ENCODE measurements around the gene GALNT16.

GALNT16 gene

GRCh38 chr14:69252851-69253250 lies 7.1 kb upstream of the GALNT16 start:
- 78% methylated on average over 3 of the region's 3 CpGs for WGBS (ENCODE audit: insufficient coverage)
- Histone ChIP-seq H3K27me3 (replicated peaks in 2 of 5; ENCODE audit: control insufficient read depth in 4 of 5, insufficient read depth in 5 of 5, low read length in 4 of 5) (peaks cover 1 to 33% (median 14%) of the 10 kb centered on the region in 5 experiments), H3K4me1 (ENCODE audit: control extremely low read depth in 1 of 4, control insufficient read depth in 4 of 4, insufficient read depth in 4 of 4, low read length in 3 of 4) (no peaks in the 10 kb centered on the region), H3K9me3 (ENCODE audit: control extremely low read depth in 1 of 5, control insufficient read depth in 4 of 5, insufficient read depth in 2 of 5, low read depth in 1 of 5, low read length in 4 of 5) (no peaks in the 10 kb centered on the region), H3K27ac (ENCODE audit: insufficient read depth in 1 of 2, low read depth in 1 of 2, low read length in 2 of 2, poor library complexity in 1 of 2, severe bottlenecking in 2 of 2) (no peak overlapping the region), H3K4me3 (ENCODE audit: control insufficient read depth in 1 of 7, extremely low read depth in 1 of 7, insufficient read depth in 4 of 7, low read depth in 2 of 7, low read length in 6 of 7) (no peak overlapping the region), H3K36me3 (ENCODE audit: control insufficient read depth in 4 of 4, insufficient read depth in 4 of 4, low read length in 3 of 4) (no peaks in the 10 kb centered on the region)
- ChIA-PET CTCF (interaction anchor here (1.8 kb wide), 1 partner anchor 8 kb away, joined by 6 read pairs; no protein-coding TSS in a partner anchor), POLR2A (no interaction called here)
- no peak for DNase-seq

- POLR2A ChIA-PET = no interaction called here
- peaks cover 0 to 23% (median 19%) of the 10 kb centered on the region in 4 experiments for H3K4me1 ChIP-seq (ENCODE audit: control extremely low read depth in 1 of 4, control insufficient read depth in 4 of 4, insufficient read depth in 4 of 4, low read length in 3 of 4)
Observed at GRCh38 chr14:69259168-69259526, 811 bp upstream of the GALNT16 start.

GRCh38 chr14:69260190-69260860 lies 367 bp downstream of the GALNT16 start:
- CTCF ChIA-PET = no interaction called here
- no peaks in the 10 kb centered on the region for H3K9me3 ChIP-seq (ENCODE audit: control extremely low read depth in 1 of 5, control insufficient read depth in 4 of 5, insufficient read depth in 2 of 5, low read depth in 1 of 5, low read length in 4 of 5)
- POLR2A ChIA-PET = no interaction called here
- H3K4me1 ChIP-seq (ENCODE audit: control extremely low read depth in 1 of 4, control insufficient read depth in 4 of 4, insufficient read depth in 4 of 4, low read length in 3 of 4) = peaks cover 0 to 23% (median 19%) of the 10 kb centered on the region in 4 experiments
- H3K27me3 ChIP-seq (replicated peaks in 2 of 5; ENCODE audit: control insufficient read depth in 4 of 5, insufficient read depth in 5 of 5, low read length in 4 of 5) = peaks cover 3 to 93% (median 54%) of the 10 kb centered on the region in 5 experiments
- peak overlapping the region; percentile 8 to 76 (median 63) for H3K4me3 ChIP-seq (ENCODE audit: control insufficient read depth in 1 of 7, extremely low read depth in 1 of 7, insufficient read depth in 4 of 7, low read depth in 2 of 7, low read length in 6 of 7)
- peak in 2 of 3 donors; percentile 37 to 41 for DNase-seq
- under 1% methylated on average over 54 of the region's 78 CpGs for whole genome bisulfite sequencing (ENCODE audit: insufficient coverage)
- H3K27ac ChIP-seq (ENCODE audit: insufficient read depth in 1 of 2, low read depth in 1 of 2, low read length in 2 of 2, poor library complexity in 1 of 2, severe bottlenecking in 2 of 2) = no peak overlapping the region
- no peaks in the 10 kb centered on the region for H3K36me3 ChIP-seq (ENCODE audit: control insufficient read depth in 4 of 4, insufficient read depth in 4 of 4, low read length in 3 of 4)

More at GRCh38 chr14:69259168-69259526, 811 bp upstream of the GALNT16 start:
- Histone ChIP-seq H3K36me3 (ENCODE audit: control insufficient read depth in 4 of 4, insufficient read depth in 4 of 4, low read length in 3 of 4) (no peaks in the 10 kb centered on the region), H3K9me3 (ENCODE audit: control extremely low read depth in 1 of 5, control insufficient read depth in 4 of 5, insufficient read depth in 2 of 5, low read depth in 1 of 5, low read length in 4 of 5) (no peaks in the 10 kb centered on the region), H3K27ac (ENCODE audit: insufficient read depth in 1 of 2, low read depth in 1 of 2, low read length in 2 of 2, poor library complexity in 1 of 2, severe bottlenecking in 2 of 2) (no peak overlapping the region), H3K4me3 (ENCODE audit: control insufficient read depth in 1 of 7, extremely low read depth in 1 of 7, insufficient read depth in 4 of 7, low read depth in 2 of 7, low read length in 6 of 7) (peak overlapping the region; percentile 30 to 76 (median 55)), H3K27me3 (replicated peaks in 2 of 5; ENCODE audit: control insufficient read depth in 4 of 5, insufficient read depth in 5 of 5, low read length in 4 of 5) (peaks cover 3 to 91% (median 51%) of the 10 kb centered on the region in 5 experiments)
- WGBS (ENCODE audit: insufficient coverage) = 25% methylated on average over 14 of the region's 14 CpGs
- CTCF ChIA-PET = no interaction called here
- DNase-seq = no peak

- no peaks in the 10 kb centered on the region for H3K9me3 ChIP-seq (ENCODE audit: control extremely low read depth in 1 of 5, control insufficient read depth in 4 of 5, insufficient read depth in 2 of 5, low read depth in 1 of 5, low read length in 4 of 5)
- peak overlapping the region in 6 of 7 experiments; percentile 46 to 76 (median 63) for H3K4me3 ChIP-seq (ENCODE audit: control insufficient read depth in 1 of 7, extremely low read depth in 1 of 7, insufficient read depth in 4 of 7, low read depth in 2 of 7, low read length in 6 of 7)
- POLR2A ChIA-PET = no interaction called here
- no peaks in the 10 kb centered on the region for H3K36me3 ChIP-seq (ENCODE audit: control insufficient read depth in 4 of 4, insufficient read depth in 4 of 4, low read length in 3 of 4)
- DNase-seq = peak in 2 of 3 donors; percentile 39 to 41
- CTCF ChIA-PET = interaction anchor here (0.8 kb wide), 1 partner anchor 34 kb away, joined by 3 read pairs; no protein-coding TSS in a partner anchor
- peaks cover 0 to 23% (median 19%) of the 10 kb centered on the region in 4 experiments for H3K4me1 ChIP-seq (ENCODE audit: control extremely low read depth in 1 of 4, control insufficient read depth in 4 of 4, insufficient read depth in 4 of 4, low read length in 3 of 4)
- H3K27ac ChIP-seq (ENCODE audit: insufficient read depth in 1 of 2, low read depth in 1 of 2, low read length in 2 of 2, poor library complexity in 1 of 2, severe bottlenecking in 2 of 2) = no peak overlapping the region
- peaks cover 7 to 94% (median 57%) of the 10 kb centered on the region in 5 experiments for H3K27me3 ChIP-seq (replicated peaks in 2 of 5; ENCODE audit: control insufficient read depth in 4 of 5, insufficient read depth in 5 of 5, low read length in 4 of 5)
- under 1% methylated on average over 52 of the region's 64 CpGs for WGBS (ENCODE audit: insufficient coverage)
Observed at GRCh38 chr14:69260861-69261564, 1.1 kb downstream of the GALNT16 start.

- CTCF ChIA-PET = interaction anchor here (0.8 kb wide), 1 partner anchor 35 kb away, joined by 3 read pairs; no protein-coding TSS in a partner anchor
- peaks cover 5 to 91% (median 62%) of the 10 kb centered on the region in 5 experiments for H3K27me3 ChIP-seq (replicated peaks in 2 of 5; ENCODE audit: control insufficient read depth in 4 of 5, insufficient read depth in 5 of 5, low read length in 4 of 5)
- no peak overlapping the region for H3K27ac ChIP-seq (ENCODE audit: insufficient read depth in 1 of 2, low read depth in 1 of 2, low read length in 2 of 2, poor library complexity in 1 of 2, severe bottlenecking in 2 of 2)
- WGBS (ENCODE audit: insufficient coverage) = 46% methylated on average over 3 of the region's 5 CpGs
- H3K4me3 ChIP-seq (ENCODE audit: control insufficient read depth in 1 of 7, extremely low read depth in 1 of 7, insufficient read depth in 4 of 7, low read depth in 2 of 7, low read length in 6 of 7) = peak overlapping the region in 2 of 7 experiments; percentile 63 to 70
- DNase-seq = peak in 2 of 3 donors; percentile 19 to 33
- no peaks in the 10 kb centered on the region for H3K9me3 ChIP-seq (ENCODE audit: control extremely low read depth in 1 of 5, control insufficient read depth in 4 of 5, insufficient read depth in 2 of 5, low read depth in 1 of 5, low read length in 4 of 5)
- POLR2A ChIA-PET = no interaction called here
- no peaks in the 10 kb centered on the region for H3K36me3 ChIP-seq (ENCODE audit: control insufficient read depth in 4 of 4, insufficient read depth in 4 of 4, low read length in 3 of 4)
- H3K4me1 ChIP-seq (ENCODE audit: control extremely low read depth in 1 of 4, control insufficient read depth in 4 of 4, insufficient read depth in 4 of 4, low read length in 3 of 4) = peaks cover 0 to 23% (median 19%) of the 10 kb centered on the region in 4 experiments
Observed at GRCh38 chr14:69261761-69262331, 1.9 kb downstream of the GALNT16 start.

- H3K36me3 ChIP-seq (ENCODE audit: control insufficient read depth in 4 of 4, insufficient read depth in 4 of 4, low read length in 3 of 4) = no peaks in the 10 kb centered on the region
- CTCF ChIA-PET = interaction anchor here (1.4 kb wide), 1 partner anchor 25 kb away, joined by 3 read pairs; no protein-coding TSS in a partner anchor
Observed at GRCh38 chr14:69262516-69262915, 2.6 kb downstream of the GALNT16 start.

More at GRCh38 chr14:69262516-69262915, 2.6 kb downstream of the GALNT16 start:
- no peaks in the 10 kb centered on the region for H3K9me3 ChIP-seq (ENCODE audit: control extremely low read depth in 1 of 5, control insufficient read depth in 4 of 5, insufficient read depth in 2 of 5, low read depth in 1 of 5, low read length in 4 of 5)
- no peak for DNase-seq
- H3K27ac ChIP-seq (ENCODE audit: insufficient read depth in 1 of 2, low read depth in 1 of 2, low read length in 2 of 2, poor library complexity in 1 of 2, severe bottlenecking in 2 of 2) = no peak overlapping the region
- H3K27me3 ChIP-seq (replicated peaks in 2 of 5; ENCODE audit: control insufficient read depth in 4 of 5, insufficient read depth in 5 of 5, low read length in 4 of 5) = peaks cover 4 to 91% (median 58%) of the 10 kb centered on the region in 5 experiments
- H3K4me3 ChIP-seq (ENCODE audit: control insufficient read depth in 1 of 7, extremely low read depth in 1 of 7, insufficient read depth in 4 of 7, low read depth in 2 of 7, low read length in 6 of 7) = no peak overlapping the region
- POLR2A ChIA-PET = no interaction called here
- WGBS (ENCODE audit: insufficient coverage) = no CpG with 5 or more reads among the region's 3 CpGs
- H3K4me1 ChIP-seq (ENCODE audit: control extremely low read depth in 1 of 4, control insufficient read depth in 4 of 4, insufficient read depth in 4 of 4, low read length in 3 of 4) = peaks cover 0 to 23% (median 19%) of the 10 kb centered on the region in 4 experiments
